GM18498 (cell line): ENCODE measurements around the gene KCNMA1.

Experiments
- ATAC-seq: cut with Tn5 transposase; IDR thresholded peaks from one replicate; pipeline ENCODE4 v1.9.1; 2021; ENCODE audit warnings: mild to moderate bottlenecking, moderate library complexity; ENCODE audit not compliant: unreplicated experiment

The KCNMA1 gene

GRCh38 chr10:77201135-77202106 lies 436.2 kb downstream of the KCNMA1 start:
- no peak for ATAC-seq

- ATAC-seq, result no peak
These were observed 440.1 kb downstream of the KCNMA1 start for GRCh38 chr10:77197544-77197943.

GRCh38 chr10:77196614-77197013 lies 441.0 kb downstream of the KCNMA1 start:
- no peak for ATAC-seq

- ATAC-seq, result no peak
These were observed 442.5 kb downstream of the KCNMA1 start for GRCh38 chr10:77195101-77195500.

GRCh38 chr10:77193001-77193400 lies 444.6 kb downstream of the KCNMA1 start:
- ATAC-seq, result no peak

GRCh38 chr10:77192402-77192801 lies 445.2 kb downstream of the KCNMA1 start:
- no peak for ATAC-seq

GRCh38 chr10:77191324-77192049 lies 446.1 kb downstream of the KCNMA1 start:
- ATAC-seq, result no peak

- no peak for ATAC-seq
These were observed 447.3 kb downstream of the KCNMA1 start for GRCh38 chr10:77190291-77190690.

- no peak for ATAC-seq
These were observed 448.1 kb downstream of the KCNMA1 start for GRCh38 chr10:77189520-77189919.

GRCh38 chr10:77189075-77189474 lies 448.5 kb downstream of the KCNMA1 start:
- no peak for ATAC-seq

- ATAC-seq, result no peak
These were observed 449.1 kb downstream of the KCNMA1 start for GRCh38 chr10:77188521-77188920.

GRCh38 chr10:77188000-77188395 lies 449.6 kb downstream of the KCNMA1 start:
- ATAC-seq, result no peak

- ATAC-seq, result no peak
These were observed 450.1 kb downstream of the KCNMA1 start for GRCh38 chr10:77187376-77187999.

GRCh38 chr10:77186936-77187335 lies 450.7 kb downstream of the KCNMA1 start:
- ATAC-seq, result no peak

GRCh38 chr10:77185696-77186095 lies 451.9 kb downstream of the KCNMA1 start:
- no peak for ATAC-seq

GRCh38 chr10:77182803-77183202 lies 454.8 kb downstream of the KCNMA1 start:
- no peak for ATAC-seq

- ATAC-seq, result no peak
These were observed 456.8 kb downstream of the KCNMA1 start for GRCh38 chr10:77180794-77181193.

- ATAC-seq, result no peak
These were observed 457.5 kb downstream of the KCNMA1 start for GRCh38 chr10:77180104-77180503.

- no peak for ATAC-seq
These were observed 458.5 kb downstream of the KCNMA1 start for GRCh38 chr10:77179015-77179695.

GRCh38 chr10:77177589-77177988 lies 460.0 kb downstream of the KCNMA1 start:
- no peak for ATAC-seq

- ATAC-seq, result no peak
These were observed 460.4 kb downstream of the KCNMA1 start for GRCh38 chr10:77177161-77177560.
